ENCODE measurements around the gene TMEM260.

TMEM260 gene

GRCh38 chr14:56635041-56635440, 55.4 kb downstream of the TMEM260 start:
- no peak for ATAC-seq
- TF ChIP-seq ARNTL (CRISPR knock-in tag; IDR thresholded peaks at IDR 0.05; ENCODE audit: borderline replicate concordance, low read depth) (no peak), RARB (CRISPR knock-in tag; IDR thresholded peaks at IDR 0.05) (no peak), CREB5 (CRISPR knock-in tag; IDR thresholded peaks at IDR 0.05; ENCODE audit: low read depth) (no peak), CSRNP3 (CRISPR knock-in tag; IDR thresholded peaks at IDR 0.05) (no peak), TSHZ2 (CRISPR knock-in tag; IDR thresholded peaks at IDR 0.05) (no peak), TCF4 (CRISPR knock-in tag; IDR thresholded peaks at IDR 0.05; ENCODE audit: borderline replicate concordance) (no peak), PATZ1 (CRISPR knock-in tag; IDR thresholded peaks at IDR 0.05; ENCODE audit: borderline replicate concordance) (no peak), ZFP3 (CRISPR knock-in tag; IDR thresholded peaks at IDR 0.05) (no peak), ZFP30 (CRISPR knock-in tag; IDR thresholded peaks at IDR 0.05) (no peak)

GRCh38 chr14:56647493-56647892, 67.9 kb downstream of the TMEM260 start:
- TF ChIP-seq GLIS3 (CRISPR knock-in tag; IDR thresholded peaks at IDR 0.05) (no peak), ZNF565 (CRISPR knock-in tag; conservative IDR thresholded peaks at IDR 0.05; ENCODE audit: low read depth) (no peak)
- ATAC-seq, result no peak

GRCh38 chr14:56648508-56649301, 69.1 kb downstream of the TMEM260 start:
- TF ChIP-seq TSHZ2 (CRISPR knock-in tag; IDR thresholded peaks at IDR 0.05), result no peak
- ATAC-seq, result no peak

- no peak for ATAC-seq
- no peak for TF ChIP-seq ISL1 (CRISPR knock-in tag; IDR thresholded peaks at IDR 0.05)
- no peak for TF ChIP-seq POU6F1 (CRISPR knock-in tag; IDR thresholded peaks at IDR 0.05; ENCODE audit: borderline replicate concordance, low read depth)
- TF ChIP-seq ARNTL (CRISPR knock-in tag; IDR thresholded peaks at IDR 0.05; ENCODE audit: borderline replicate concordance, low read depth), result no peak
- no peak for TF ChIP-seq ZNF565 (CRISPR knock-in tag; conservative IDR thresholded peaks at IDR 0.05; ENCODE audit: low read depth)
- TF ChIP-seq ZNF70 (CRISPR knock-in tag; IDR thresholded peaks at IDR 0.05), result no peak
- TF ChIP-seq TSHZ2 (CRISPR knock-in tag; IDR thresholded peaks at IDR 0.05), result no peak
- no peak for TF ChIP-seq CSRNP3 (CRISPR knock-in tag; IDR thresholded peaks at IDR 0.05)
- TF ChIP-seq CSDC2 (CRISPR knock-in tag; IDR thresholded peaks at IDR 0.05), result no peak
- TF ChIP-seq TOX (CRISPR knock-in tag; IDR thresholded peaks at IDR 0.05; ENCODE audit: borderline replicate concordance), result no peak
These were observed 69.8 kb downstream of the TMEM260 start for GRCh38 chr14:56649382-56649781.

Data from SK-N-SH treated with all-trans-retinoic acid at 6 μM for 48 hours (cell line).